ENCODE results near the gene FGGY.

DNA sequence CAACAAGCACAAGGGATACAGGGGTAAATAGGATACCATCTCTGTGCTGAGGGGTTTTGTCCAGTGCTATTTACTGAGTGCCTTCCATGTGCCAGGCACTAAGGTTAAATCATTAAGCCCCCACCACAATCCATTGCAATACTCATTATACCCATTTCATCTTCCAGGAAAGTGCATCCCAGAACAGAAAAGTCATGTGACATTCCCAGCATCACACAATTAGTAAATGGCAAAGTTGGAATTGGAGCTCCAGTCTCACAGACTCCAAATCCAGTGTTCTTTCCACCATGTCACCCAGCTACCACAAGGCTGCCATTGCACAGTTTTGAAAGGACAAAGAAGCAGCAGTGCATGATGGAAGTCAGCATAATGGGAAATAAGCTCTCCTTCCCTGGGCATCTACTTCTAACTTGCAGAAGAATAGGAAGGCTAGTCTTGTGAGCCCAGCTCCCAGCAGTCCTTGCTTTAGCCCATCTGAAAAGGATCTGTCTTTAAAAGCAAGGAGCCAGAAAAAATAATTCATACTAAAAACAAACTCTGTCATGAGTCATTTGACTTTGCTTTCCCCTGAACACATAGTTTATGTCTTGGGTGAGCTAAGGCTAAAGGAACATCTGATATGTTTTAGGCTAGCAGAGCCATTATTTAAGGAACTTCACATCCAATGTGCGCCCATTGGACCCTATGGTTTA is 406.5 kb downstream of the FGGY start:
- TF ChIP-seq SP2 (tag by site-specific recombination; IDR thresholded peaks at IDR 0.05) (no peak), ZNF561 (tag by site-specific recombination; IDR thresholded peaks at IDR 0.05; ENCODE audit: borderline replicate concordance) (no peak), ZNF114 (tag by site-specific recombination; IDR thresholded peaks at IDR 0.05) (no peak), ZNF37A (tag by site-specific recombination; IDR thresholded peaks at IDR 0.05) (no peak)
- TF ChIP-seq, protein P1, sequence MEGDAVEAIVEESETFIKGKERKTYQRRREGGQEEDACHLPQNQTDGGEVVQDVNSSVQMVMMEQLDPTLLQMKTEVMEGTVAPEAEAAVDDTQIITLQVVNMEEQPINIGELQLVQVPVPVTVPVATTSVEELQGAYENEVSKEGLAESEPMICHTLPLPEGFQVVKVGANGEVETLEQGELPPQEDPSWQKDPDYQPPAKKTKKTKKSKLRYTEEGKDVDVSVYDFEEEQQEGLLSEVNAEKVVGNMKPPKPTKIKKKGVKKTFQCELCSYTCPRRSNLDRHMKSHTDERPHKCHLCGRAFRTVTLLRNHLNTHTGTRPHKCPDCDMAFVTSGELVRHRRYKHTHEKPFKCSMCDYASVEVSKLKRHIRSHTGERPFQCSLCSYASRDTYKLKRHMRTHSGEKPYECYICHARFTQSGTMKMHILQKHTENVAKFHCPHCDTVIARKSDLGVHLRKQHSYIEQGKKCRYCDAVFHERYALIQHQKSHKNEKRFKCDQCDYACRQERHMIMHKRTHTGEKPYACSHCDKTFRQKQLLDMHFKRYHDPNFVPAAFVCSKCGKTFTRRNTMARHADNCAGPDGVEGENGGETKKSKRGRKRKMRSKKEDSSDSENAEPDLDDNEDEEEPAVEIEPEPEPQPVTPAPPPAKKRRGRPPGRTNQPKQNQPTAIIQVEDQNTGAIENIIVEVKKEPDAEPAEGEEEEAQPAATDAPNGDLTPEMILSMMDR (tag by site-specific recombination; IDR thresholded peaks at IDR 0.05) = no peak
- TF ChIP-seq, protein P2, sequence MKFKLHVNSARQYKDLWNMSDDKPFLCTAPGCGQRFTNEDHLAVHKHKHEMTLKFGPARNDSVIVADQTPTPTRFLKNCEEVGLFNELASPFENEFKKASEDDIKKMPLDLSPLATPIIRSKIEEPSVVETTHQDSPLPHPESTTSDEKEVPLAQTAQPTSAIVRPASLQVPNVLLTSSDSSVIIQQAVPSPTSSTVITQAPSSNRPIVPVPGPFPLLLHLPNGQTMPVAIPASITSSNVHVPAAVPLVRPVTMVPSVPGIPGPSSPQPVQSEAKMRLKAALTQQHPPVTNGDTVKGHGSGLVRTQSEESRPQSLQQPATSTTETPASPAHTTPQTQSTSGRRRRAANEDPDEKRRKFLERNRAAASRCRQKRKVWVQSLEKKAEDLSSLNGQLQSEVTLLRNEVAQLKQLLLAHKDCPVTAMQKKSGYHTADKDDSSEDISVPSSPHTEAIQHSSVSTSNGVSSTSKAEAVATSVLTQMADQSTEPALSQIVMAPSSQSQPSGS (tag by site-specific recombination; IDR thresholded peaks at IDR 0.05; ENCODE audit: low read depth) = no peak
- TF ChIP-seq, protein P3, sequence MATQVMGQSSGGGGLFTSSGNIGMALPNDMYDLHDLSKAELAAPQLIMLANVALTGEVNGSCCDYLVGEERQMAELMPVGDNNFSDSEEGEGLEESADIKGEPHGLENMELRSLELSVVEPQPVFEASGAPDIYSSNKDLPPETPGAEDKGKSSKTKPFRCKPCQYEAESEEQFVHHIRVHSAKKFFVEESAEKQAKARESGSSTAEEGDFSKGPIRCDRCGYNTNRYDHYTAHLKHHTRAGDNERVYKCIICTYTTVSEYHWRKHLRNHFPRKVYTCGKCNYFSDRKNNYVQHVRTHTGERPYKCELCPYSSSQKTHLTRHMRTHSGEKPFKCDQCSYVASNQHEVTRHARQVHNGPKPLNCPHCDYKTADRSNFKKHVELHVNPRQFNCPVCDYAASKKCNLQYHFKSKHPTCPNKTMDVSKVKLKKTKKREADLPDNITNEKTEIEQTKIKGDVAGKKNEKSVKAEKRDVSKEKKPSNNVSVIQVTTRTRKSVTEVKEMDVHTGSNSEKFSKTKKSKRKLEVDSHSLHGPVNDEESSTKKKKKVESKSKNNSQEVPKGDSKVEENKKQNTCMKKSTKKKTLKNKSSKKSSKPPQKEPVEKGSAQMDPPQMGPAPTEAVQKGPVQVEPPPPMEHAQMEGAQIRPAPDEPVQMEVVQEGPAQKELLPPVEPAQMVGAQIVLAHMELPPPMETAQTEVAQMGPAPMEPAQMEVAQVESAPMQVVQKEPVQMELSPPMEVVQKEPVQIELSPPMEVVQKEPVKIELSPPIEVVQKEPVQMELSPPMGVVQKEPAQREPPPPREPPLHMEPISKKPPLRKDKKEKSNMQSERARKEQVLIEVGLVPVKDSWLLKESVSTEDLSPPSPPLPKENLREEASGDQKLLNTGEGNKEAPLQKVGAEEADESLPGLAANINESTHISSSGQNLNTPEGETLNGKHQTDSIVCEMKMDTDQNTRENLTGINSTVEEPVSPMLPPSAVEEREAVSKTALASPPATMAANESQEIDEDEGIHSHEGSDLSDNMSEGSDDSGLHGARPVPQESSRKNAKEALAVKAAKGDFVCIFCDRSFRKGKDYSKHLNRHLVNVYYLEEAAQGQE (tag by site-specific recombination; IDR thresholded peaks at IDR 0.05) = no peak

Measured in HEK293 (cell line).